HG02970 (cell line): ENCODE data around the gene NRARP.

Source experiments
- ATAC-seq: cut with Tn5 transposase; IDR thresholded peaks from one replicate; pipeline ENCODE4 v1.9.1; 2021; ENCODE audit warnings: mild to moderate bottlenecking, moderate library complexity, moderate number of reproducible peaks; ENCODE audit not compliant: unreplicated experiment, low FRiP score

Gene NRARP

GRCh38 chr9:137278721-137279711 lies 23.1 kb downstream of the NRARP start:
- ATAC-seq = no peak

GRCh38 chr9:137278061-137278701 lies 23.9 kb downstream of the NRARP start:
- ATAC-seq = no peak

- peak; percentile 76 for ATAC-seq
Observed at GRCh38 chr9:137277329-137278041, 24.6 kb downstream of the NRARP start, which contains the start of gene TOR4A. Gene TOR4A (plus strand): TSS chr9:137277726. CDS start chr9:137278690, 964 bp downstream.

- no peak for ATAC-seq
Observed at GRCh38 chr9:137276473-137277328, 25.4 kb downstream of the NRARP start.

GRCh38 chr9:137275588-137276472 lies 26.2 kb downstream of the NRARP start:
- no peak for ATAC-seq

DNA sequence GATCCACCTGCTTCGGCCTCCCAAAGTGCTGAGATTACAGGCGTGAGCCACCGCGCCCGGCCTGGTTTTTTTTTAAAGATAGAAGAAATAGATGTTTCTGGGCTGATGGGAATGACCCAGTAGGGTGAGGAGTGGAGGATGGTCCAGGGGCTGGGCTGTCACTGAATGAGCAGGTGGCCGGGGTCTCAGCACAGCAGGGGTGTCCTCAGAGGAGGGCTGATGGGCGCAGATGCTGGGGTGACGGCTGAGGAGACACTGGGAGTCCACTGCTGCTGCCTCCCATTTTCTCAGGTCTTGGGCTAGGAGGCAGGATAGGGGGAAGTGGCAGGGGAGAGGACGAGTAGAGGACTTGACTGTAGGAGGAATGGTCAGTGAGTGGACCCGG lies 26.9 kb downstream of the NRARP start:
- ATAC-seq = no peak

GRCh38 chr9:137273611-137274320 lies 28.3 kb downstream of the NRARP start:
- no peak for ATAC-seq

DNA sequence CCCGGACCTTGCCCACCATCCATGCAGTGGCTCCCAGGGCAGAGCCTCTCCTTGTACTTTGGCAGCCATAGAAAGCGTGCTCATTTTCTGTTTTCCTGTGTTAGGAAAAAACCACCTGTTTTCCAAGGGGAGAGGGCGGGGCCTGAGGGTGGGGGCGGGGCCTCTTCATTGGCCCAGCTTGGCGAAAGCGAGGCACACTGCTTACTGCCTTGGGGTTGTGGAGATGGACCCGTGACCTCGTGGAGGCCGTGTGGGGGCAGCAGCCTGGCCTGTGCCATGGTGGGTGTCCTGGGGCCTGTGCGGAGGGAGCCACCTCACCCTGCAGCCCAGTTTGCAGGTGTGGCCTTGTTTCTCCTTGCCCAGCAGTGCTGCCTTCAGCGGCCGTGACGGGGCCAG lies 29.0 kb downstream of the NRARP start:
- no peak for ATAC-seq

GRCh38 chr9:137272241-137273094 lies 29.6 kb downstream of the NRARP start:
- no peak for ATAC-seq

GRCh38 chr9:137271696-137272076 lies 30.4 kb downstream of the NRARP start:
- ATAC-seq = no peak

DNA sequence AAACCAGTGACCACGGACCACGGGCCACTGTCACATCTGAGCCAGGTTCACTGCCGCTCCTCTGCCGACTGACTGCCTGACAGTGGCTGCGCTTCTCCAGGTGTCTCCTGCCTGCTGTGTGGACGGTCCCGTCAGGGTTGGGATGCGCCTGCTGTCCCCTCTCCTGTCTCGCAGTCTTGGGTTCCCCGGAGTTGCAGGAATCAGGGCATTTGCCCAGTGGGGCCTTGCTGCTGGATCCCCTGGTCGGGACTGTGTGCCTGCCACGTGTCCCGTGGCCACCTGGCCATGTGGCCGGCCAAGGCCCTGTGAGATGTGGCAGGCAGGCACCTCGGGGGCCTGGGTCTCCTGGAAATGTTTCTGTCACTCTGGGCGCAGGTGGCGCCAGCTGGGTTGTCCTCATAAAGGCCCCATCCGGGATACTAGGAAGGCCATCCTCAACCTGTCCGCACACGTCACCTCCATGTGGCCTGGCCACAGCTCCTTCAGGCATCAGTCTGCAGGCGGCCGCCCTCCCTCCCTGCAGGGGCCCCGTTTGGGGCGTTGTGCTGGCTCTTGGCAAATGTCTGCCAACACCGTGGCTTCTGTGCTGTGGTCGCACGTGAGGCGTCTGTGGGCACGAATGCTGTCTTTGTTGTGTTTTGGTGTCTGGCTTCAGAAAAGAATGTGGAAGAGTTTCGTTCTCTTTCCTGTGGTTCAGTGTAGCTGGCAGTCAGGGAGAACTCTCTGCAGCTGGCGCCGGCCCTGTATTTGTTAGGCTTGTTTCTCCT lies 31.0 kb downstream of the NRARP start:
- ATAC-seq = no peak

- ATAC-seq = no peak
Observed at GRCh38 chr9:137269231-137269772, 32.8 kb downstream of the NRARP start.

GRCh38 chr9:137268538-137269201 lies 33.4 kb downstream of the NRARP start:
- ATAC-seq = no peak

DNA sequence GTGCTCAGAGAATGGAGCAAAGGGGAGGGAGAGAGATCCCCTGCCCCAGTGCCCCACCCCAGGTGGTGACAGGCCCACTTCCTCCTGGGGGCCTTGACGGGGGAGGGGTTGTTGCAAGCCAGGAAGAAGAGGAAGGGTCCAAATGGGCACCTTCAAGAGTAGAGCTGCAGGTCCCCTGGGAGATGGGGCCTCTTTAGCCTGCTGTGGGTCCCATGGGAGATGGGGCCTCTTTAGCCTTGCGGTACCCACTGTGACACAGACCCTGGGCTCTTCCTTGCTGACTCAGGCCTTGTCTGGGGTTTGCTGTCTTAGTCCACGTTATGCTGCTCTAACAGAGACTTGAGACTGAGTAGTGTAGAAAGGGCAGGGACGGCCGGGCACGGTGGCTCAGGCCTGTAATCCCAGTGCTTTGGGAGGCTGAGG lies 34.1 kb downstream of the NRARP start:
- ATAC-seq = no peak

GRCh38 chr9:137266585-137267453 lies 35.3 kb downstream of the NRARP start:
- no peak for ATAC-seq
